IgD-negative memory B cell (primary cell): Measurements from ENCODE around the gene CLPTM1L. TPM values are rescaled to one million over a fixed set of nuclear protein-coding genes. Genes with fewer than 3 reads are reported as not detected.

Experiments
- H3K27ac Mint-ChIP-seq, 3 donors: one replicate each; pipeline ENCODE4 v1.8.0; 2020 to 2022; ENCODE audit warnings: mild to moderate bottlenecking in 3 of 3, mixed read lengths in 3 of 3, moderate library complexity in 1 of 3
- H3K27me3 Mint-ChIP-seq: one replicate; pipeline ENCODE4 v1.8.0; 2021; ENCODE audit warnings: mixed read lengths
- H3K36me3 Mint-ChIP-seq: one replicate; pipeline ENCODE4 v1.8.0; 2020; ENCODE audit warnings: mild to moderate bottlenecking, mixed read lengths
- H3K4me1 Mint-ChIP-seq, 3 donors: one replicate each; pipeline ENCODE4 v1.8.0; 2020 to 2022; ENCODE audit warnings: mixed read lengths in 3 of 3, mild to moderate bottlenecking in 1 of 3
- H3K4me3 Mint-ChIP-seq, 4 donors: one replicate each; pipeline ENCODE4 v1.8.0; 2020 to 2022; ENCODE audit warnings: mild to moderate bottlenecking in 4 of 4, mixed read lengths in 4 of 4, moderate library complexity in 3 of 4
- H3K9me3 Mint-ChIP-seq, 3 donors: one replicate each; pipeline ENCODE4 v1.8.0; 2020 to 2021; ENCODE audit warnings: mixed read lengths in 3 of 3, mild to moderate bottlenecking in 1 of 3
- polyA plus RNA-seq: library from polyadenylated mRNA; unstranded; fragments of 300-500 nt; fragmentation: Illumina TruSeq; gene quantifications from one replicate; pipeline ENCODE4 v1.2.3, GENCODE V29; 2021

The CLPTM1L gene
- polyA plus RNA-seq, 1 donor from 2014 or later: 25.7 TPM

- H3K36me3 Mint-ChIP-seq: no peaks in the 10 kb centered on the region
- peak overlapping the region; percentile 92 to 99 (median 94) for H3K27ac Mint-ChIP-seq
- peak overlapping the region; percentile 91 to 99 (median 98) for H3K4me3 Mint-ChIP-seq
- H3K27me3 Mint-ChIP-seq: peaks cover 4% of the 10 kb centered on the region
- peaks cover 0 to 2% (median 0%) of the 10 kb centered on the region in 3 donors for H3K9me3 Mint-ChIP-seq
- peaks cover 16 to 22% (median 21%) of the 10 kb centered on the region in 3 donors for H3K4me1 Mint-ChIP-seq
Observed at GRCh38 chr5:1385395-1386273, 40.7 kb upstream of the CLPTM1L start.

- no peaks in the 10 kb centered on the region for H3K27me3 Mint-ChIP-seq
- H3K36me3 Mint-ChIP-seq: no peaks in the 10 kb centered on the region
- H3K27ac Mint-ChIP-seq: peak overlapping the region in 1 of 3 donors; percentile 92
- H3K4me3 Mint-ChIP-seq: peak overlapping the region in 2 of 4 donors; percentile 24 to 91
- peaks cover 0 to 2% (median 0%) of the 10 kb centered on the region in 3 donors for H3K9me3 Mint-ChIP-seq
- H3K4me1 Mint-ChIP-seq: peaks cover 23 to 24% (median 24%) of the 10 kb centered on the region in 3 donors
Observed at GRCh38 chr5:1384521-1384920, 39.6 kb upstream of the CLPTM1L start.

GRCh38 chr5:1383886-1384401 lies 39.0 kb upstream of the CLPTM1L start:
- H3K4me1 Mint-ChIP-seq: peaks cover 19 to 24% (median 24%) of the 10 kb centered on the region in 3 donors
- no peak overlapping the region for H3K27ac Mint-ChIP-seq
- H3K4me3 Mint-ChIP-seq: peak overlapping the region in 1 of 4 donors; percentile 18
- no peaks in the 10 kb centered on the region for H3K36me3 Mint-ChIP-seq
- H3K9me3 Mint-ChIP-seq: peaks cover 0 to 2% (median 0%) of the 10 kb centered on the region in 3 donors
- no peaks in the 10 kb centered on the region for H3K27me3 Mint-ChIP-seq

GRCh38 chr5:1383344-1383743 lies 38.4 kb upstream of the CLPTM1L start:
- Mint-ChIP-seq H3K9me3 (peaks cover 0 to 2% (median 0%) of the 10 kb centered on the region in 3 donors), H3K27ac (no peak overlapping the region), H3K27me3 (no peaks in the 10 kb centered on the region), H3K36me3 (no peaks in the 10 kb centered on the region), H3K4me1 (peaks cover 19 to 24% (median 24%) of the 10 kb centered on the region in 3 donors), H3K4me3 (peak overlapping the region in 2 of 4 donors; percentile 18 to 52)

DNA sequence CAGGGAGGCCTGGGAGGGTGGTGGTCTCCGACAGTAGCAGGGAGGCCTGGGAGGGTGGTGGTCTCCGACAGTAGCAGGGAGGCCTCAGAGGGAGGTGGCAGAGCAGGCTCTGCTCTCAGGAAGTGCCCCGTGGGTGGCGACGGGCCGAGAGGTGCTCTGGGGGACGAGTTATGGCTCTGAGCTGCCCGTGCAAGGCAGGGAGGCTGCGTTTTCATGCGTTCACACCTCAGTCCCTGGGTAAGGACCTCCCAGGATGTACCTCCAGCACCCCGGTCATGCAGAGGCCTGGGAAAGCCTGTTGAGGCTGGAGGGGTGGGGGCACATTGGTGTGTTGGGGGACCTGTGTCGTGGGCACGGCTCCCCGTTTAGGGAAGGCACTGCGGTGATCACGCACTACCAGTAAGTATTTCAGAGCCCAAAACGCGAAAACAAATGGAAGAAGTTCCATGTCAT lies 37.4 kb upstream of the CLPTM1L start:
- Mint-ChIP-seq H3K9me3 (no peaks in the 10 kb centered on the region), H3K4me1 (peaks cover 19 to 22% (median 20%) of the 10 kb centered on the region in 3 donors), H3K27ac (peak overlapping the region in 1 of 3 donors; percentile 97), H3K4me3 (no peak overlapping the region), H3K36me3 (no peaks in the 10 kb centered on the region), H3K27me3 (no peaks in the 10 kb centered on the region)

GRCh38 chr5:1381370-1382247 lies 36.7 kb upstream of the CLPTM1L start:
- Mint-ChIP-seq H3K27ac (peak overlapping the region in 1 of 3 donors; percentile 97), H3K27me3 (no peaks in the 10 kb centered on the region)

GRCh38 chr5:1380910-1381309 lies 36.0 kb upstream of the CLPTM1L start:
- H3K9me3 Mint-ChIP-seq: no peaks in the 10 kb centered on the region
- H3K4me3 Mint-ChIP-seq: peak overlapping the region; percentile 30 to 86 (median 59)
- no peaks in the 10 kb centered on the region for H3K36me3 Mint-ChIP-seq
- H3K27ac Mint-ChIP-seq: peak overlapping the region in 1 of 3 donors; percentile 43
- H3K4me1 Mint-ChIP-seq: peaks cover 11 to 20% (median 15%) of the 10 kb centered on the region in 3 donors
- no peaks in the 10 kb centered on the region for H3K27me3 Mint-ChIP-seq

More at GRCh38 chr5:1381370-1382247, 36.7 kb upstream of the CLPTM1L start:
- H3K4me1 Mint-ChIP-seq: peaks cover 16 to 19% (median 18%) of the 10 kb centered on the region in 3 donors
- H3K36me3 Mint-ChIP-seq: no peaks in the 10 kb centered on the region
- peak overlapping the region in 3 of 4 donors; percentile 30 to 72 (median 43) for H3K4me3 Mint-ChIP-seq
- no peaks in the 10 kb centered on the region for H3K9me3 Mint-ChIP-seq

DNA sequence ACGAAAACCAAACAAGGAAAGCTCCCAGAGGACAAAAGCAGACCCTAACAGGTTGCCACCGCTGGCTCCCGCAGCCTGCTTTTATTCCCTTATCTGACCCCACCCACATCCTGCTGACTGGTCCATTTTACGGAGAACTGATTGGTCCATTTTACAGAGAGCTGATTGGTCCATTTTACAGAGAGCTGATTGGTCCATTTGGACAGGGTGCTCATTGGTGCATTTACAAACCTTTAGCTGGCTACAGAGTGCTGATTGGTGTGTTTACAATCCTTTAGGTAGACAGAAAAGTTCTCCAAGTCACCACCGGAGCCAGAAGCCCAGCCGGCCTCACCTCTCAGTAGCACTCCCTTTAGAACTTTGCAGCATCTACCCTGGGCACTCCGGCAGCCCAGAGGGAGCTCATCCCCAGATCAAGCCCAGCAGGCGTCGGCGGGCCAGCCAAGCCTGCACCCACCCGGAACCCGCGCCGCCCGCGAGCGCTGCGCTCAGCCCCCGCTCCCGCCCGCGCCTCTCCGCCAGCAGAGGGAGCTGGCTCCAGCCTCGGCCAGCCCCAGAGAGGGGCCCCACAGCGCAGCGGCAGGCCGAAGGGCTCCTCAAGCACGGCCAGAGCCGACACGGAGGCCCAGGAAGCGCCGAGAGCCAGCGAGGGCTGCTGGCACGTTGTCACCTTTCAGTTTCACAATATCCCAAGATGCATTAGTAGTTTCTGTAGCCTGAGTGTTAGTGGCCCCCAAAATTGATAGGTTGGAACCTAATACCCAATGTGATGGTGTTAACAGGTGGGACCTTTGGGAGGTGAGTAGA lies 35.3 kb upstream of the CLPTM1L start:
- no peaks in the 10 kb centered on the region for H3K27me3 Mint-ChIP-seq
- peaks cover 2% of the 10 kb centered on the region for H3K36me3 Mint-ChIP-seq
- peak overlapping the region in 1 of 3 donors; percentile 43 for H3K27ac Mint-ChIP-seq
- peak overlapping the region; percentile 75 to 94 (median 80) for H3K4me3 Mint-ChIP-seq
- H3K4me1 Mint-ChIP-seq: peaks cover 10 to 14% (median 10%) of the 10 kb centered on the region in 3 donors
- H3K9me3 Mint-ChIP-seq: no peaks in the 10 kb centered on the region

DNA sequence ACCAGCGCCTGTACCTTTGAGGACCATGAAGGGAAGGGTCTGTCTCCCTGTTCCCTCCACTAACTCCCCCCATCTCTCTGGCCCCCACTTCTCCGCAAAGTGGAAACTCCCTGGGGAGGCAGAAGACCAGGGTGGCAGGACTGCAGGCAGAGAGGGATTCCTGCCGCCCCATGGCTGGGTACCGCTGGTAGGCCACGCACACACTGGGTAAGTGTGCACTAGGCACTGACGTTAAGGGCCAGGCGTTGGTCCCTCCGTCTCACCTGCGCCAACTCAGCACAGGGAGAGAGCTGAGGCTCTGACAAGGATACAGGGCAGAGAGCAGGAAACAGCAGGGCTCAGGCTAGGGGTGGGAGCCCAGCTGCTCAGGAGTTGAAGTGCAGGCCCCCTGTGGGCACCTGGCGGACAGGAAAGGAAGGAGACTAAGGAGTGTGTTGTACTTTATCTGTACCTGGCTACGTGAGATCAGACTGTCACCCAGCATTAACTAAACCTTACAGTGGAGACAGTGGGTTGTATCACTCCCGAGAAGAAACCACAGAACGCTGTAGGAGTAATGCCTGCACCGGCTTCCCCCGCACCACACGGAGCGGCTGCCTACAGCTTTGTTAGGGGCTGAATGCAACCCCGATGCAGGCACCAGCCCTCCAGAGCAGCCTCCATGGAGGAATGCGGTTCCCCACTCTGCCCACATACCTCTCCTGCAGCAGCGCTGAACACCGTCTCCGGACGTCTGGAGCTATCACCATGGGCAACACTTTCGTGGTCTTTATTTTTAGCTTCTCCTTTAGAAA lies 34.2 kb upstream of the CLPTM1L start:
- no peak overlapping the region for H3K27ac Mint-ChIP-seq
- peaks cover 4% of the 10 kb centered on the region for H3K36me3 Mint-ChIP-seq
- no peaks in the 10 kb centered on the region for H3K27me3 Mint-ChIP-seq

DNA sequence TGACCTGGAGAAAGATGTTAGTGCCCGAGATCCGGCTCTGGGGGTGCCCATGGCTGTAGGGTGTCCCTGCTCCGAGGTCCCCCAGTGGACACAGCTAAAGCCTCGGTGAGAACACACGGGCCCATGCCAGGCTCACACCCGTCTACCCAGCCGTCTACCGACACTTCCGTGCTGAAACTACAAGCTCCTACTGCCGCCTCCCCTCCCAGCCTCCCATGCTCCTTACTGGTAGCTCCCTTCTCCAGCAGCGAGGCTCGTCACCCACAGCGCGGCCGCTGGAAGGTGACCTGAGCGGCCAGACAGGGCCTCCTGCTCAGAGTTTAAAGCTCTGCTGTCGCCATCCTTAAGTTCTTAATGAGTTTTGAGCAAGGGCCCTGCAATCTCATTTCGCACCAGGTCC lies 33.2 kb upstream of the CLPTM1L start:
- no peak overlapping the region for H3K4me3 Mint-ChIP-seq

More for the DNA sequence above, 34.2 kb upstream of the CLPTM1L start:
- peaks cover 7 to 17% (median 13%) of the 10 kb centered on the region in 3 donors for H3K4me1 Mint-ChIP-seq
- H3K9me3 Mint-ChIP-seq: no peaks in the 10 kb centered on the region
- peak overlapping the region in 1 of 4 donors; percentile 34 for H3K4me3 Mint-ChIP-seq

GRCh38 chr5:1376981-1377380 lies 32.1 kb upstream of the CLPTM1L start:
- peaks cover 4% of the 10 kb centered on the region for H3K36me3 Mint-ChIP-seq
- peaks cover 14 to 33% (median 19%) of the 10 kb centered on the region in 3 donors for H3K4me1 Mint-ChIP-seq
- H3K9me3 Mint-ChIP-seq: no peaks in the 10 kb centered on the region
- H3K4me3 Mint-ChIP-seq: no peak overlapping the region
- no peaks in the 10 kb centered on the region for H3K27me3 Mint-ChIP-seq
- H3K27ac Mint-ChIP-seq: no peak overlapping the region

More for the DNA sequence above, 33.2 kb upstream of the CLPTM1L start:
- H3K4me1 Mint-ChIP-seq: peaks cover 7 to 24% (median 13%) of the 10 kb centered on the region in 3 donors
- peak overlapping the region in 1 of 3 donors; percentile 62 for H3K27ac Mint-ChIP-seq
- H3K27me3 Mint-ChIP-seq: no peaks in the 10 kb centered on the region
- H3K36me3 Mint-ChIP-seq: peaks cover 4% of the 10 kb centered on the region
- H3K9me3 Mint-ChIP-seq: no peaks in the 10 kb centered on the region

DNA sequence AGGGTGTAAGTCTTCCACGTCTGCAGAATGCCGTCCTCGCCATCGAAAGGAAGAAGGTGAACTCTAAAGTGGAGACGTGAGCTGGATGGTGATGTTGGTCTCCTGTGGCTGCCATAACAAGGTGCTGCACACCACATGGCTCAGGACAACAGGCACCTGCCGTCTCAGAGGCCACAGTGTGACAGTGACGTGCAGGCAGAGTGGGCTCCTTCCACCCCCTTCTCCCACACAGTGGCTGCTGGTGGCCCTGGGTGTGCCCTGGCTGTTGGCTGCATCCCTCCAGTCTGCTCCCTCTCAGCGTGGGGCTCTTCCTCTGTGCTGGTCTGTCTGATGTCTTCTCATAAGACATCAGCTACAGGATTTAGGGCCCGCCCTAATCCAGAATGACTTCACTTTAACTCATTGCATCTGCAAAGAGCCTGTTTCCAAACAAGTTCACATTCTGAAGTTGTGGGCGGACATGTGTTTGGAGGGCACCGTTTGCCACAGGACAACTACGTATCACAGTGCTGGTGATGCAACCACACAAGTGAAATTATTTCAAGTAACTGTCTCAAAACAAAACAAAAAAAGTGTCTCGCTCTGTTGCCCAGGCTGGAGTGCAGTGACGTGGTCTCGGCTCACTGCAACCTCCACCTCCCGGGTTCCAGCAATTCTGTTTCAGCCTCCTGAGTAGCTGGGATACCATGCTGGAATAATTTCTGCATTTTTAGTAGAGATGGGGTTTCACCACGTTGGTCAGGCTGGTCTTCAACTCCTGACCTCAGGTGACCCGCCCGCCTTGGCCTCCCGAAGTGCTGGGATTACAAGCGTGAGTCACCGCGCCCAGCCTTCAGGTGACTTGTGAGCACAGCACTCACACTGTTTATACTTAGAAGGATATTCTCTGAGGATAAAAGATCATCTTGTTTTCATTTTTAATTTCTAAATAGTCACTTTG lies 31.2 kb upstream of the CLPTM1L start:
- Mint-ChIP-seq H3K36me3 (peaks cover 4% of the 10 kb centered on the region), H3K4me1 (peaks cover 22 to 35% (median 26%) of the 10 kb centered on the region in 3 donors), H3K27ac (no peak overlapping the region), H3K27me3 (no peaks in the 10 kb centered on the region), H3K4me3 (peak overlapping the region in 2 of 4 donors; percentile 14 to 45), H3K9me3 (no peaks in the 10 kb centered on the region)
